GM18511 (cell line): ENCODE results near the gene ZNF575.

Experiments
- ATAC-seq: cut with Tn5 transposase; IDR thresholded peaks from one replicate; pipeline ENCODE4 v1.9.1; 2021; ENCODE audit warnings: mild to moderate bottlenecking, moderate library complexity; ENCODE audit not compliant: unreplicated experiment

The ZNF575 gene

DNA sequence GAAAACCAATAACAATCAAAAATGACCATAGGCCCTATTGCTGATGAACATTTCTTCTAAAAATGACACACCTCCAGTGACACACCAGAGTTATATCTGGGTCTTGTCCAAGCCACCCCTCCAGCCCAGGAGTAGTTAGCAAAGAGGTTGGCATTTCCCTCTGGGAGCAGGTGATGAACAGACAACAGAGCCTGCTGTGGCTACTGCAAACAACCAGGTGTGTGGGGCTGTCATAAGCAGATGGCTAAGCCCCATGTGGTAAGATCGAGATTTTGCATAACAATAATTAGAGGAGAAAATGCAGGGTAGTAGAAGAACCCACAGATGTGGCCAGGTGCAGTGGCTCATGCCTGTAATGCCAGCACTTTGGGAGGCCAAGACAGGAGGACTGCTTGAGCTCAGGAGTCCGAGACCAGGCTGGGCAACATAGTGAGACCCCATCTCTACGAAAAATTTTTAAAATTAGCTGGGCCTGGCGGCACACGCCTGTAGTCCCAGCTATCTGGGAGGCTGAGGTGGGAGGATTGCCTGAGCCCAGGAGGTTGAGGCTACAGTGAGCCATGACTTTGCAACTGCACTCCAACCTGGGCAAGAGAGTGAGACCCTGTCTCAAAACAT is 37.3 kb downstream of the ZNF575 start:
- no peak for ATAC-seq

GRCh38 chr19:43572171-43572588 is 39.2 kb downstream of the ZNF575 start:
- no peak for ATAC-seq

DNA sequence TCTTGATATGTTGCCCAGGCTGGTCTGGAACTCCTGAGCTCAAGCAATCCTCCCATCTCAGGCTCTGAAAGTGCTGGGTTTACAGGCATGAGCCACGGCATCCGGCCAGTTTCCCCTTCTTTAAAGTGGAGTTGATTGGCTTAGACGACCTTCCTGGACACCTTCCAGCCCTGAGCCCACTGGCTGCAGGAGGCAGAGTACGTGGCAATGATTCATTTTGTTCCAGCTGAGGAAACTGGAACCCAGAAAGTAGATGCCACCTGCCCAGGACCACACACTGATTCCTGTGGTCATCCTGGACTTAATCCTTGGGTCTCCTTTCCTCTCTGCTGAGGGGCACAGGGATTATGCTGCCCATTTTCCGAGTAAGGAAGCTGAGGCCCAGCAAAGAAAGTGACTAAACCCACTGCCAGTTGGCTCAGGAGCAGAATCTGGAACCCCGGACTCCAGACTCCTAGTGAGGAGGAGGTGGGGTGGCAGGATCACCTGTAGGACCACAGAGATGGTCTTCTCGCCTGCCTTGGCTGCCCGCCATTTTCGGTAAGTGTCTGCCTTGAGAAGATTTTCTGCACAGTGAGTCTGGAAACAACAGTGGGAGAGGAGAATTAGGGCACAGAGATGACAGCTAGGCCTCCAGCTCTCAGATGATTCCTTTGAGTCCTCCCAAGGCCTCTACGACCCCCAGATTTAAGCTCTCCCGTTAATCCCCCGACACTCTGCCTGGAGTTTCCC is 41.6 kb downstream of the ZNF575 start:
- ATAC-seq = no peak

GRCh38 chr19:43575156-43575950 is 42.4 kb downstream of the ZNF575 start, which contains the start of the genes PINLYP and XRCC1:
Gene PINLYP, plus strand, starts transcription at chr19:43575801. Its CDS starts 1,391 bp downstream, at chr19:43577192.
Gene XRCC1, minus strand, starts transcription at chr19:43575527. Its CDS starts 69 bp downstream, at chr19:43575458.
- ATAC-seq = peak; percentile 98

GRCh38 chr19:43575955-43576878 is 43.2 kb downstream of the ZNF575 start:
- peak; percentile 7 for ATAC-seq

DNA sequence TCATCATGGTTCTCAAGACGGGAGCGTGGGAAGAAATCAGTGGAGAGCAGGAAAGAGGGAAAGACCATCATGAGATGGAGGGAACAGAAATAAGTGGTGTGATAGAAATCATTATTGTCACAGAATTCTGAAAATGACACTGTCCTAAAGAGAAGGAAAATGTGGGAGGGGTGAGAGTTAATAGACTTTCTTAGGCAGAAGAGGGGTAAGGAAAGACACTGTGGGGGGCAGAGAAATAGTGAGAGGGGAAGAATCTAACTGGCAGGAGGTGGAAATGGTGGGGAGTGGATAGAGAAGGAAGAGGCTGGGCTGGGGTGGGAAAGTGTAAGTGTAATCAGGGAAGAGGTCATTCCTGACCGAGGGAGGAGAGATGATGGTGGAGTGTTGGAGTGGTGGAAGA is 45.8 kb downstream of the ZNF575 start:
- no peak for ATAC-seq

GRCh38 chr19:43581467-43581866 is 48.5 kb downstream of the ZNF575 start:
- ATAC-seq = no peak

DNA sequence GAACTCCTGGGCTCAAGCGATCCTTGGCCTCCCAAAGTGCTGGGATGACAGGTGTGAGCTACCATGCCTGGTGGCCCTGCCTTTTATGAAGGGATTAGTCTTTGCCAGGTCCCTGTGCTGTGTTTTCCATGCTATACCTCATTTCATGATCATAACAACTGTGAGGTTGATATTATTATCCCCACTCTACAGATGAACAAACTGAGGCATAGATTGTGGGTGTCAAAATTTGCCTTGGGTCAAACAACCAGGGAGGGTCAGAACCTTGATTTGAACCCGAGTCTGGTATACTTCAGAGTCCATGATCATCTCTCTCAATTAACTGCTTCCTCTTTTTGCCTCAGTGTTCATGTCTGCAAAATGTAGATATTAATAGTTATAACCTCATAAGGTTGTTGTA is 49.5 kb downstream of the ZNF575 start:
- ATAC-seq = no peak

GRCh38 chr19:43584484-43584883 is 51.5 kb downstream of the ZNF575 start:
- ATAC-seq = no peak
